Measurements from ENCODE around the gene RAD1.

Gene RAD1

GRCh38 chr5:34858790-34859189, 56.5 kb downstream of the RAD1 start:
- no peak for DNase-seq

DNA sequence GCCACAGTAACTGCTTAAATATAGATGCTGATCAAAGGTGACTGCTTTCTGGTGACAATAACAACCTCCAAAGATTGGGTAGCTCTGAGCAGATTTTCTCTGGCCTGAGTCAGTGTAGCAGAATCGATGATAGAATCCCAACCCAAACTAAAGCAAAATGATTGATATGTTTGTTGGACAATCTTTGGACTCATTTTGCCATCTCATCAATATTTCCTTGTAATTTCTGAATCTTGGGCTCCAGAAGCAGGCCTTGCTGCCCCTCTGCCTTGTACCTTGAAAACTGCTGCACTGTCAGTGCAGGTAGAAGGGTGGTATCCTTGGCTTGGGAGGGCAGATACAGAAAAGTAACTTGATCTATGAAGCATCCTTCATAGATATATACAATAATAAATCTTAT, 57.4 kb downstream of the RAD1 start:
- no peak for DNase-seq

- DNase-seq, result no peak
Measured at GRCh38 chr5:34857161-34857560, 58.1 kb downstream of the RAD1 start.

Measured in hematopoietic multipotent progenitor cell treated with erythropoietin and hydrocortisone succinate and interleukin-3 and kit ligand, for 6 days (in vitro differentiated cells).